GM03348 (cell line): ENCODE data around the gene SLC7A7.
"Not testable (repeated sequence)": the region's sequence is repeated elsewhere in the genome, so short reads cannot be mapped to it uniquely, and the experiment has no call there.

Experiments
- DNase-seq: peaks from one replicate; pipeline ENCODE4 v3.0.0; 2012; ENCODE audit warnings: low spot score

Gene SLC7A7

DNA sequence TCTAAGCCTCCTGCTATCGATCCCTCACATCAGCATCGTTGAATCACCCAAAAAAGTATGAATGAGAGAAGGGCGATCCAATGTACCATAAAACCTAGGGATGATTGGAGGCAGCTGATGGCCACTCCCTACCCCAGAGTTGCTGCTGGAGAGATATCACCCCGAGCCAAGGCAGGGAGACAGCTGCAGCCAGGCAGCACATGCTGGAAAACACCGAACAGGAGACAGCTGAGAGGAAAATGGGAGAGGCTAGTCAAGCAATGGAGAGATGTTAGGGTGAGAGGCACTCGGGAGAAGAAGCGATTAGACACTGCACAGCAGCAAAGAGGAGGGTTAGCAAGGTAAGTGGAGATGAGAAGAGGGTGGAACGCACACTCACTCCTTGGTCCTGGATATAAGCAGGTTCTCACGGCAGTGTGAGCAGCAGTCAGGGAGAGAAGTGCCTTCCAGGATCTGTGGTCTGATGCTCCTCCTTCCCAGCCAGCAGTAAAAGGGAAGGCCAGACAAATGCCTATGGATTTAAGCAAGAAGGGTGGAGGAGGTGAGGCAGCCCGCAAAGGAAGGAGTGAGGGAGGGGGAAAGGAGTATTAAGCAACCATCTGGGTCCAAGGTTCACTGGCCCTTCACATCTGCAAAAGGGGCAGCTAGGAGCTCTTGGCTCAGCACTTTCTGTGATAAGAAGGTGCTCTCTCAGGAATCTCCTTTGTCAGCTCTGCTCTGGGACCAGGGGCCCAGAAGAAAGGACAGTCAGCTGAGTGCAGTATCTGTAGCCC, at the start of gene SLC7A7:
Gene SLC7A7 (minus strand): TSS at position 495 of the 773 bp plus-strand sequence. CDS start 2,037 bp downstream, outside the sequence.
- DNase-seq: no peak

DNA sequence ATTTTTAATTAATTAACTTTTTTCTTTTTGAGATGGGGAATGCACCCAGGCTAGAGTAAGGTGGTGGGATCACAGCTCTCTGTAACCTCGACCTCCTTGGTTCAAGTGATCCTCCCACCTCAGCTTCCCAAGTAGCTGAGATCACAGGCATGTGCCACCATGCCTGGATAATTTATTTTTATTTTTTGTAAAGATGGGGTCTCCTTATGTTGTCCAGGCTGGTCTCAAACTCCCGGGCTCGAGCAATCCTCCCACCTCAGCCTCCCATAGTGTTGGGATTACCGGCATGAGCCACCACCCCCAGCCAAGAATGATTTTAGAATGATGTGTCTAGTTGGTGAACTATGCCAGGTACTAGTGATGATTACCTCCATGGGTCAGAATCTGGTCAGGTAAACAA, 49.7 kb upstream of the SLC7A7 start:
- DNase-seq: no peak

DNA sequence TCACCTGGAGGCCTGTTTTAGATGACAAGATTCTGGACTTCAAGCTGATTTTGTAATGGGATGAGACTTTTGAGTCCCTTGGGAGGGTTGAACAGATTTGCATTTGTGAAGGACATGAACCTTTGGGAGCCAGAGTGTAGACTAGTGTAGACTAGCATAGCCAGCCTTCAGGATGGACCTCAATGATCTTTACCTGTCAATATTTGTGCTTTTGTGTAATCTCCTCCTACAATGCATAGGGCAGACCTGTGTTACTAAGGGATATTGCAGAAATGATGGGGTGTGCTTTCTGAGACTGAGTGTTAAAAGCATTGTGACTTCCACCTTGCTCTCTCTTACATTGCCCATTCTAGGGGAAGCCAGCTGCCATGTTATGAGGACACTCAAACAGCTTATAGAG, 46.4 kb upstream of the SLC7A7 start:
- no peak for DNase-seq

DNA sequence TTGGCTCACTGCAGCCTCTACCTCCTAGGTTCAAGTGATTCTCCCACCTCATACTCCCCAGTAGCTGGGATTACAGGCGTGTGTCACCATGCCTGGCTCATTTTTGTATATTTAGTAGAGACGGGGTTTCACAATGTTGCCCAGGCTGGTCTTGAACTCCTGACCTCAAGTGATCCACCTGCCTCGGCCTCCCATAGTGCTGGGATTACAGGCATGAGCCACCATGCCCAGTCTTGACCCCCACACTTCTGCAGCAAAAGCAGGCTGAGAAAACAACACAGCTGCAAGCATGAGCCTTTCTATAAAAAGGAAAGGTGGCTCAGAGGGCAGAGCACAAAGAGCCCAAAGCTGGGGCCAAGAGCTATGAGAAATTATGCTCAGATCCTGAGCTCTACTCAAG, 45.1 kb upstream of the SLC7A7 start:
- DNase-seq: not testable (repeated sequence)

DNA sequence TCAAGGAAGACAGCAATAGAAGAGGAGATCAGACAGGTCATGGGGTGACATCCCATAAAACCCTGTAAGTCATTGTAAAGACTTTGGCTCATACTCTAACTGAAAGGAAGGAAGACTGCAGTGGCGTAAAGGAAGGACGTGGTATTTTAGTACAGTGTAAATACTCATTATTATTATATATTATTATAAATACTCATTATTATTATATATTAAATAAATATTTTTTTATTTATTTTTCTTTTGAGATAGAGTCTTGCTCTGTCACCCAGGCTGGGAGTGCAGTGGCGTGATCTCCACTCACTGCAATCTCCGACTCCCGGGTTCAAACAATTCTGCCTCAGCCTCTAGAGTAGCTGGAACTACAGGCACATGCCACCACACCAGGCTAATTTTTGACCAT, 41.2 kb upstream of the SLC7A7 start:
- no peak for DNase-seq

DNA sequence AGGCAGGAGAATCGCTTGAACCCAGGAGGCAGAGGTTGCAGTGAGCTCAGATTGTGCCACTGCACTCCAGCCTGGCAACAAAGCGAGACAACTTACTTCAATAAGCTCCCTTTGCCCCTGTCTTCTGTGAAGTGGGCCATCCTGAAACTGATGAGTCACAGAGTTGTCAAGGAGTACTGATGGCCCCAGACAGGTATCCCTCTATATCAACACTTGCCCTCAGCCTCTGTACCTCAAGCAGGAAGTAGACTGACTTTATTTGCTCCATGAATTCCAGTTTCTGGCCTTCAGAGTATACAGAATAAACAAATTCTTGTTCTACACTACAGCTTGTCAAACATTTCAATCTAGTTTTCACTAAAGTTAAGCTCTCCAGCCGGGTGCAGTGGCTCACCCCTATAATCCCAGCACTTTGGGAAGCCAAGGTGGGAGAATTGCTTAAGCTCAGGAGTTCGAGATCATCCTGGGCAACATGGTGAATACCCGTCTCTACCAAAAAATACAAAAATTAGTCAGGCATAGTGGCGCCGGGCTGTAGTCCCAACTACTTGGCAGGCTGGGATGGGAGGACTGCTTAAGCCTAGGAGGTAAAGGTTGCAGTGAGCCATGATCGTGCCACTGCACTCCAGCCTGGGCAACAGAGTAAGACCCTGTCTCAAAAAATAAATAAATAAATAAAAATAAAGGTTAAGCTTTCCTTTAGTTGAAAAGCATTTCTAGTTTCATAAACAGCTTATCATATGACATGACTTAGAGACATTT, 39.9 kb upstream of the SLC7A7 start:
- no peak for DNase-seq

DNA sequence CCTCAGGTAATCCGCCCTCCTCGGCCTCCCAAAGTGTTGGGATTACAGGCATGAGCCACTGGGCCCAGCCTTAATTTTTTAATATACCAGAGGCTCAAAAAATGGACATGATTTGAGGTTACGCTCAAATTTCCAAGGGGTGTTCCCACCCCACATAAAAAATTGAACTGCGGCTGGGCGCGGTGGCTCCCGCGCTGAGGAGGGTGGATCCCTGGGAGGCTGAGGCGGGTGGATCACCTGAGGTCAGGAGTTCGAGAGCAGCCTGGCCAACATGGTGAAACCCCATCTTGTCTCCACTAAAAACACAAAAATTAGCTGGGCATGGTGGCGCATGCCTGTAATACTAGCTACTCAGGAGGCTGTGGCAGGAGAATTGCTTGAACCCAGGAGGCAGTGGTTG, 39.1 kb upstream of the SLC7A7 start:
- DNase-seq: not testable (repeated sequence)

DNA sequence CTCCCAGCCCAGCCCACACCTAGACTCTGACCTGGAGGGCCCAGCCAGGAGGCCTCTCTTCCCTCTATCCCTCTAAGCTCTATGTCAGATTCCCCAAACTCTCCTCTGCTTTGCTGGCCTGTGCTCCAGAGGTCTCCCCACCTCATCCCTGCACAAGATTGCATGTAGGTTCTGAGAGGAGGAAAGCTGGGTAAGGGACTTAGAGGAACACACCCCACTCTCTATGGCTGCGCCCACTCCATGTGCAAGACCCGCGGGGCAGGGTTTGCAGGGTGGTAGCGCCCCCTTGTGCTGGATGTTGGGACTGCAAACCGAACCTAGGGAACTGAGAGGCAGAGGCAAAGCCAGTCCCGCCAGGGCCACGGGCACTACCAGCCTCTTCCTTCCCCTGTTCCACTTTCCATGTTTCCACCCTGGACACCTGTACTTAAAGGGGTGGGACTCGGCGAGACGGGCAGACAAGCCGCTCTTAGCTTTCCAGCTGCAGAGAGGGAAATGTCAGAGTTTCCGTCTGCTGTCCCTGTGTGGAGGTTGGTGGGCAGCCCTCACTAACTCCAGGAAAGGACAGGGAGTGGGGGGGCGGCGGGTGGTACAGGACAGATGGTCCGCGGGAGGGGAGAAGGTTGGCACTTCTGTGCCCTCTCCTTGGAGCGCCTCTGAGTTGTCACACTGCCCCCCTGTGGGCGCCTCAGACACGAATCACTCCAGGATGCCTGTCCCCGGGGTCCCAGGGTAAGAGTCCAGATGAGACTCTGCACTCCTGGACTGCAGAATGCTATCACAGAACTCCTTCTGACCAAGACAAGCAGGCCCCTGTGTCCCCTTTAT, 37.9 kb upstream of the SLC7A7 start:
- peak; percentile 86 for DNase-seq

GRCh38 chr14:22852599-22852939, 37.3 kb upstream of the SLC7A7 start:
- no peak for DNase-seq

GRCh38 chr14:22852178-22852577, 36.9 kb upstream of the SLC7A7 start:
- not testable (repeated sequence) for DNase-seq

DNA sequence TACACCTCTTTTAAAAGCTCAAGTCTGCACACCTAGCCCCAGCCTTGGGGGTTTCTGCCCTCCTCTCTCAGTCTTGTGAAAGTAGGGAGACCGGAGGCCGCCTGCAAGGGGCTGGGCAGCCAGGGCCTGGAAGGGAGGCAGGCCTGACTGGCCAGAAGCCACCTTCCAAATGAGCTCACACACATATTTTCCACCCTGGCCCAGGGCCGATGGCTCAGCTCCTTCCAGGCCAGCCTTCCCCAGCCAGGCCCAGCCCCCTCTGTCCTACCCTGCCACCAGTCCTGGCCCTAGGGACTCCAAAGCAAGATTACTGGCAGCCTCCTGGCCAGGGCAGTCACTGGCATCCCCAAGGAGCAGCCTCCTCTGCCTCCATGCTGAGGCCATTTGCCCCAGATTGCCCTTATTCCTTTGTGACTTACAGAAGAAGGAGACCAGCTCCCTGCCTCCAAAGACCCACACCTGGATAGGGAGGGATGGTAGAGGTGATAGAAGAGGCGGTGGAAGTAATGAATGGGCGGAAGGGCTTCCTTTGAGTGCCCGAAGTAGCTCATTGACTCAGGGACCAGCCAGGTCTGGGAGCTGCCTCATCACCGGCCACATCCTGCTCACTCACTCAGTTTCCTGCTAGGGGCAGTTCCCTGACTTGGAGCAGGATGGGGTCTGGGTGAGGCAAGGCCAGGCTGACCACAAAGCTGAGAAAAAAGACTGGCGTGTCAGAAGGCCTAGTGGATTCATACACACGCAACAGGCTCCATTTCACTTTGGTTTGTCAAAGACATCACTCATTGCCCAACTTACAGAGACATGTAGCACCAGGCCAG, 35.9 kb upstream of the SLC7A7 start:
- DNase-seq: peak; percentile 90

- peak; percentile 66 for DNase-seq
Measured at GRCh38 chr14:22849212-22849819, 34.1 kb upstream of the SLC7A7 start.

DNA sequence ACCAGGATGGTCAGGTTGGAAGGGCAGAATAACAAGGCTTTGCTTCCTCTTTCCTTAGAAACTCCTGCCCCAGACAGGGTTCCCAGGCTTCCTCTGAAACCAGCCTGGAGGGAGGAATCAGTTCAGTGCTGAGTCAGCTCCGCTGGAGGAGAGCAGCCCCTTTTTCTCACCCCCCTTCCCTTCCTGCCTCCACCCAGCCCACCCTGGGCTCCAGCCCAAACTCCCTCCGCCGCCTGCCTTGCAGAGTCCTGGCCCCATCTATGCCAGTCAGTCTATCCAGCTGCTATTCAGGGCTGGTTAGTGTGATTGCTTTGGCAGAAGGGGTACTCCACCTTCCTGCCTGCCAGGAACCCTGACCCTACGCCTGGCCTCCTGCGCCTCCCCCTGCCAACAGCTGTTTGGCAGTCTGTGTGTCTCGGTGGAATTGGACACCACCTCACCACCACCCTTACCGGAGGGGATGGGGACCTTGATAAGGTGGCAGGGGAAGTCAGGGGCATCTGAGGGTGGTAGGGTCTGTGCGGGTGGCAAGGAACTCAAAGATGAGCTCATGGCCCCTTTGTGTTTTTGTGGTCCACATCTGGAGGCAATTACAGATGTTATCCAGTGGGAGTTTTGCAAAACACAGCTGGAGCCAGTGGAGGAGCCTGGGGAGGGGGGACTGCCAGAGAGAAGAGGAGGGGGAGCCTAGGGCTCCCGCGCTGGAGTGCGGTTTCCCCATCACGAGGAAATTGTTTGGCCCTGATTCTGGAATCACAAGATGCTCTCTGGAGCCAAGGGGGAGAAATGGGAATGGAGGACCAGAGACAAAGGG, 33.3 kb upstream of the SLC7A7 start:
- DNase-seq: peak; percentile 86

DNA sequence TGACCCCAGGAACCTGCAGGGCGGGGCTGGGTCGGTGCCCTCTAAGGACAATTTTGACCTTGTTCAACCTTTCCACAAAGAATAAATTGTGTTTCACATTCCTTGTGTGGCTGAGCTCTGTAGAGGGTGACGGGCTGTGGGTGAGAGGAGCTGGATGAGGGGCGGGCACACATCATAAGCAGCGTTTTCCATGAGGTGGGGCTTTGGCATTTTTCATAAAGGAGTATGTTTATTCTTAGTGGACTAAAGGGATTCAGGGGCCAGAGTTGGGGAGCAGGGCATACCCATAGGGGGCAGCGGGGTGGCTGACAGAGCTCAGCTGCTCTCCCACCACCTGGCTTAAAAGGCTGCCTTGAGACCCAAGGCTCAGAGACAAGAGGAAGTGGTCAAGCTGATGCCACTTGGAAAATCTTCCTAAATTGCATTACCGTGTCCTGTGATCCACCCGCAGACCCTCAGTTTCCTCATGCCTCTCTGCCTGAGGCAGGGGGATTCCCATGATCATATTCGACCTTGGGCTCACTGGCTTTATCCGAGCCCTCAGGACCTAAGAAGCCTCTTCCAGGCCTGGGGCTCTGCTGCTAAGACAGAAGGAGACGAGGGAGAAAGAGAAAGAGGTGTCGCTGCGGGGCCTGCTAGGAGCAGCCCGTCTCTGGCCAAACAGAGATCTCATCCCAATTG, 32.6 kb upstream of the SLC7A7 start:
- DNase-seq: peak; percentile 47

DNA sequence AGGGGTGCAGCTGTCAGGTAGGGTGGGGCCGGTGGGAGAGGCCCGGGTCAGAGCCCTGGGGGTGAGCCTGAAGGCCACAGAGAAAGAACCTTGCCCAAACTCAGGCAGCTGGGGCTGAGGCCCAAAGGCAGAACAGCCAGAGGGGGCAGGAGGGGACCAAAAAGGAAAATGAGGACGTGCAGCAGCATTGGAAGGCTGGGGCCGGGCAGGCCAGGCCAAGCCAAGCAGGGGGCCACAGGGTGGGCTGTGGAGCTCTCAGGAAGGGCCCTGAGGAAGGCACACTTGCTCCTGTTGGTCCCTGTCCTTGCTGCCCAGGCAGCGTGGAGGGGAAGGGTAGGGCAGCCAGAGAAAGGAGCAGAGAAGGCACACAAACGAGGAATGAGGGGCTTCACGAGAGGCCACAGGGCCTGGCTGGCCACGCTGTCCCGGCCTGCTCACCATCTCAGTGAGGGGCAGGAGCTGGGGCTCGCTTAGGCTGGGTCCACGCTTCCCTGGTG, 31.6 kb upstream of the SLC7A7 start:
- DNase-seq: no peak

- no peak for DNase-seq
Measured at GRCh38 chr14:22845821-22846625, 30.8 kb upstream of the SLC7A7 start.

DNA sequence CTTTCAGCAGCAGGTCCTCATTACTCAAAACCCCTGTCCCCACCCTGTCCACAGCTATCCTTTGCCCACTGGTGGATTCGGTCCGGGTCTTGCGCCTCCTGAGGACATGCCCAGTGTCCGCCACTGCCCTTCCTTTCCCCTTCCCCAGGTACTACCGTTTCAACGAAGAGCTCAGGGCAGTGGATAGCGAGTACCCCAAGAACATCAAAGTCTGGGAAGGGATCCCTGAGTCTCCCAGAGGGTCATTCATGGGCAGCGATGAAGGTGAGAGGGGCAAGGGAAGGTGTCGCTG, 29.8 kb upstream of the SLC7A7 start:
- DNase-seq: no peak

DNA sequence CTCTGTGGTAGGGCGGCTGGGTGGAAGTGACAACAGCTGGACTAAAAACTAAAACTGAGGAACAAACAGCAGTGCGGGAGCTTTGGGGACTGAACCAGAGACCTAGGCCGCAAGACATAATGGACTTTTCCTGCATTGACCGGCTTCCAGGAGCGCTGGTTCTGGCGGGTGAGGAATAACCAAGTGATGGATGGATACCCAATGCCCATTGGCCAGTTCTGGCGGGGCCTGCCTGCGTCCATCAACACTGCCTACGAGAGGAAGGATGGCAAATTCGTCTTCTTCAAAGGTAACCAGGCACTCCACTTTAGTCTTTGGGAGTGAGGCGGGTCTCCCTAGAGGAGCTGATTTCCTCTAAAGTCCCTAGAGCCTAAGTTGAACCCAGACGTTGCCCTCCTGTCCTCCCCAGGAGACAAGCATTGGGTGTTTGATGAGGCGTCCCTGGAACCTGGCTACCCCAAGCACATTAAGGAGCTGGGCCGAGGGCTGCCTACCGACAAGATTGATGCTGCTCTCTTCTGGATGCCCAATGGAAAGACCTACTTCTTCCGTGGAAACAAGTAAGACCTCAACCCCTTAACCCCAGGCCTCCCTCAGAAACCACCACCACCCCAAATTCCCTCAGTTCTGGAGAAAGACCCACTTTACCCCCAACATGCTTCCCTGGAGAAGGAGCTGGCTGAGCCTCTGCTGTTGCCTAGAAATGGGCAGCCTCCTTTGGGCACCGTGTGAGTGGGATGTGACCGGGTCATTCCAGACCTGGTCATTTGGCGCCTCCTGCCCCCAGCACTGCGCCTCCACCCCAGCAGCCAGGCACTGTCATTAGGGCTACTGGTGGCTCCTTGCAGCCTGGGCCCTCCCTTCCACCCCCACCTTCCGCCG, 29.2 kb upstream of the SLC7A7 start:
- DNase-seq: no peak
